HG02970 (cell line): ENCODE results near the gene LIPA.

Experiments used
- ATAC-seq: cut with Tn5 transposase; IDR thresholded peaks from one replicate; pipeline ENCODE4 v1.9.1; 2021; ENCODE audit warnings: mild to moderate bottlenecking, moderate library complexity, moderate number of reproducible peaks; ENCODE audit not compliant: unreplicated experiment, low FRiP score

Gene LIPA

GRCh38 chr10:89241486-89242344 is 9.9 kb downstream of the LIPA start:
- ATAC-seq = no peak

- no peak for ATAC-seq
These were observed 10.5 kb downstream of the LIPA start for GRCh38 chr10:89241026-89241425.

GRCh38 chr10:89240519-89240918 is 11.1 kb downstream of the LIPA start:
- no peak for ATAC-seq

- ATAC-seq = no peak
These were observed 12.5 kb downstream of the LIPA start for GRCh38 chr10:89238956-89239644.

GRCh38 chr10:89237849-89238248 is 13.7 kb downstream of the LIPA start:
- no peak for ATAC-seq

- no peak for ATAC-seq
These were observed 15.3 kb downstream of the LIPA start for GRCh38 chr10:89236226-89236797.

- ATAC-seq = no peak
These were observed 16.3 kb downstream of the LIPA start for GRCh38 chr10:89235073-89235798.

- ATAC-seq = no peak
These were observed 18.5 kb downstream of the LIPA start for GRCh38 chr10:89233033-89233432.

GRCh38 chr10:89228962-89229361 is 22.6 kb downstream of the LIPA start:
- ATAC-seq = no peak

- ATAC-seq = no peak
These were observed 23.4 kb downstream of the LIPA start for GRCh38 chr10:89228146-89228545.

- ATAC-seq = no peak
These were observed 24.7 kb downstream of the LIPA start for GRCh38 chr10:89226891-89227290.

GRCh38 chr10:89224739-89225443 is 26.7 kb downstream of the LIPA start:
- ATAC-seq = no peak

- ATAC-seq = no peak
These were observed 29.7 kb downstream of the LIPA start for GRCh38 chr10:89221919-89222318.

- no peak for ATAC-seq
These were observed 31.9 kb downstream of the LIPA start for GRCh38 chr10:89219513-89220218.

GRCh38 chr10:89217057-89217990 is 34.3 kb downstream of the LIPA start:
- no peak for ATAC-seq

- no peak for ATAC-seq
These were observed 35.5 kb downstream of the LIPA start for GRCh38 chr10:89216056-89216455.

GRCh38 chr10:89215511-89215910 is 36.1 kb downstream of the LIPA start:
- ATAC-seq = no peak

- ATAC-seq = no peak
These were observed 36.9 kb downstream of the LIPA start for GRCh38 chr10:89214566-89215165.
